Stimulated activated CD8-positive, alpha-beta memory T cell treated with anti-CD3 and anti-CD28 coated beads, Interleukin-7, amount 100 ng/mL, for 48 hours (primary cell): ENCODE measurements around the gene RAB37.
A peak's percentile ranks its signal among the peaks of the same experiment; 100 is the strongest.

Experiments used
- DNase-seq, 2 donors: peaks; one replicate each; pipeline ENCODE4 v3.0.0-alpha.2; 2020; ENCODE audit warnings: low read depth in 1 of 2; ENCODE audit errors: extremely low read depth in 1 of 2

The RAB37 gene

DNA sequence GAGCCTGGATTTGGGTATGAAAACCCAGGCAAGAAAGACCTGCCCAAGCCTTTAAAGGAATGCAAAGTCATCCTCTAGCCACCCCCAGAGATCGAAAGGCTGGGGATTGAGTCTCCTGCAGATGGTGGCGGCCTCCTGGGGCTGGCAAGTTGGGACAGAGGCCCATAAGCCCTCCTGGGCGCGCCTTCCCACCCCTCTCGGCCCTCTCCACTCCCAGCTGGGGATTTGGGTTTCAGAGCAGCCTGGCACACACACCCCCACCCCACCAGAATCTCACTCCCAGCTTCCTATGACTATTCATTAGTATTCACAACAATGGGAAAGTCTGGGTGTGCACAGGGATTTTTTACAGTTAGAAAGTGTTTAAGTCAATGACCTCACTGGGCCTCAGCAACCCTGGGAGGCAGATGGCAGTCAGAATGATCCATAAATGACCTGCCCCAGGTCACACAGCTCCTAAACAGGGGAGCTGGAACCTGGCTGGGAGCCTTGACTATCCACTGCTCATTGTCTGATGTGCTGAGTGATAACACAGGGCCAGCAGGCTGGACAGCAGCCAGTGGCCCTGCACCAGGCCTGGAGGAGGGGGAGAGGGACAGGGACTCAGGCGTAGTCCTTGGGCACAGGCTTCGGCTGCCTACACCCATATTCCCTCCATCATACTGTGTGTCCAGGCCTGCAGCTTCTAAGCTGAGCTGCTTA, 23.5 kb downstream of the RAB37 start:
- no peak for DNase-seq

DNA sequence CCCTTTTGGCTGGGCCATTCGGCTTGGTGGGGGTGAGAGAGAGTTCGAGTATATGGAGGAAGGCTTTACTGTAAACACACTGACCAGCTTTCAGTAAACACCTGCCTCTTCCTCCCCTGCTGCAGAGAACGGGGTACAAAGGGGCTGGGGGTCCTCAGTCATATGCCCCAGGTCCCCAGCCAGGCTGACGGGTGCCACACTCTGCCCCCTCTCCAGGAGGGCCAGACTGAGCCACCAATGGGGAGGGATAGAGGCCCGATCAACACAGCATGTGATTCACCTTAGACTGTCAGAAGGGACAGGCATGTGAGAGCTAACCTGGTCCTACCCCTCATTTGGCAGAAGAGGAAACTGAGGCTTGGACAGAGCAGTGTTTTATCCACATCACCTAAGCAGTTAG, 24.4 kb downstream of the RAB37 start:
- DNase-seq = no peak

DNA sequence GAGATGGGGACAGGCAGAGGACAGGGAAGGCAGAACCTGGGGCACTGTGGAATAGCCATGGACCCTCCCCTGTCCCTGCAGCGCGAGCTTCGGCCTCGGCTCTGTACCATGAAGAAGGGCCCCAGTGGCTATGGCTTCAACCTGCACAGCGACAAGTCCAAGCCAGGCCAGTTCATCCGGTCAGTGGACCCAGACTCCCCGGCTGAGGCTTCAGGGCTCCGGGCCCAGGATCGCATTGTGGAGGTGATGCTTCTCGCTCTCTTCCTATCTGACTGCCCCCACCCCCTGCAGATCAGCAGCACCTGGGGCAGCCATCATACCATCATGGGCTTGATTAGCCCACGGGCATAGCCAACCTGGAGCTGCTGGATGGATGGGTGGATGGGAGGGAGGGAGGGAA, 24.9 kb downstream of the RAB37 start:
- no peak for DNase-seq

DNA sequence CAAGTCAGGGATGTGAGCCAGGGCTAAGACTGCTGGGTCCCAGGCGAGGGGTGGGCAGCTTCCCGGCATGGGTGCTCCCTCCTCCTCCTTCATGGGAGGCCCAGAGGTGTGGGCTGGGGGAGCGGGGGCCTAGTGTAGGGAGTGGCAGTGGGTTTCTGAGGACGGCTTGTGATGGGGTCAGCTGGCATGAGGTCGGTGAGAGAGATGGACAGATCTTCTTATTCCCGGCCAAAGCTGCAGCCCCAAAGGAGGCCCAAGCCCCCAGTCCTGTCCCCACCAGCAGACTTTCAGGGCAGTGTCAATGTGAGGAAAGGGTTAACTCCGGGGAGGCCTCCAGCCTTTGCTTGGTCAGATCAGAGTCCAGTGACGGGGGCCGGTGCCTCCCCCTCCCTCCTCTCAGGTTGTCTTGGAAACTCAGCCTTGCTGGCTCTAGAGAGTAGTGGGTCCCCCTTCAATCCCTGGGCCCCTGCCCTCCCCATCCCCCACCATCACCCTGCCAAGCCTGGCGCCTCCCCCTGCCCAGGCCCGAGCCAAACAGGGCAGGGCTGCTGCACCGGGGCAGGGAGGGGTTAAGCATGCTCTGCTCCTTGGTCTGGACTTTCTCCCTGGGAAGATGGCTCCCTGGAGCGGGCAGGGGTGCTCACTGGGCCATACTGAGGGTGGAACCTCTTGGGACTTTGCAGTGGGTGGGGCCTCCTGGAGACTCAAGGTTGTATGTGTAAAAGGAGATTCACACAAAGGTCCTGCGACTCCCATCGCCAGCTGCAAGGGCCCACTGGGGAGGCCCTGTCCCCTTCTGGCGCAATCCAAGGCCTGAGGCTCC, 26.7 kb downstream of the RAB37 start:
- no peak for DNase-seq

DNA sequence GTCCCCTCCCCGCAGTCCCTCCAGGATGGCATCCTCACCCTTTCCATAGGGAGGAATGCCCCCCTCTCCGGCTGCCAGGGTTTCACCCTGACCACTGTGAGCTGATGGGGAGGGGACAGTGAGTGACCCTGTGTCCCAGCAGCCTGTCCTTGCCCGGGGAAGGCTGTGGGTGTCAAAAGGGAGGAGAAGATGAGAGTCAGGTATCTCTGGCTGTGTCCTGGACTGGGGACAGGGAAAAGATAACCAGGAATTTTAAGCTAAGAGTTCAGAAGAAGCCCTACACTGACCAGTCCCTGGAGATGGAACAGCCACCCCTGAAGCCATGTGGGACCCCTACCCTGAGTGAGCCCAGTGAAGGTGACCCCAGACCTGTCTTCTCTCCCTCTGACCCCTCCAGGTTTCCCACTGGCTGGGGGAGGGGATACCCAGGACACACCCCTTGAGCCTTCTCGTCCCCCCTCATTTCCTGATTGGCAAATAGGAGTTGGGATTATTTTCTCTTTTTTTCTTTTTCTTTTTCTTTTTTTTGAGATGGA, 27.8 kb downstream of the RAB37 start:
- no peak for DNase-seq

DNA sequence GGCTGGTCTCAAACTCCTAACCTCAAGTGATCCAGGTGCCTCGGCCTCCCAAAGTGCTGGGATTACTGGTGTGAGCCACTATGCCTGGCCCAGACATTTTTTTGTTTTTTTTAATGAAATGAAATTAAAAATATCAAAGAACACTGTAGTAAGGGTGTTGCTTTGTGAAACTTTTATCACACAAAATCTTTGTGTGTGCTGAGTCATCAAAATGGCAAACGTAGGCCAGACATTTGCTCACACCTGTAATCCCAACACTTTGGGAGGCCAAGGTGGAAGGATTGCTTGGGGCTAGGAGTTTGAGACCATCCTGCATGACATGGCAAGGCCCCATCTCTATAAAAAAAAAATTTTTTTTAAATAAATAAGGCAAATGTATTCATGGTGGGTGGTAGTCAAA, 29.4 kb downstream of the RAB37 start:
- no peak for DNase-seq

DNA sequence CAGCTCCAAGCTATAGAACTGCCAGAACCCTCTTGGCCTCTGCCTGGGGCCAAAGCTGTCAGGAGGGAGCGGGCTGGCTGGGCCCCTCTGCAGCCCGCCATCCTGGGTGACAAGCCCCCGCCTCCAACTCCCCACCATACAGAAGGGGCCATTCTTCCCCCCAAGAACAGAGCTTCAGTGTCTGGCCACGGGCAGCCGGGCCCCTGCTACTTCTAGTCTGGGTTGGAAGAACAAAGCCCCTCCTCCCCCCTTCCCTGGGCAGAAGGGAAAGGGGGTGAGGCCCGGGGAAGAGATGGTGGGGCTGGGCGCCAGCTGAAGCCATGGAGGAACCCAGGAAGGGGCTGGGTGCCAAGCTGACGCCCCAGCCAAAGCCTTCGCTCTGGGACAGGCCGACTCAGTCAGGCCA, 30.1 kb downstream of the RAB37 start:
- no peak for DNase-seq

DNA sequence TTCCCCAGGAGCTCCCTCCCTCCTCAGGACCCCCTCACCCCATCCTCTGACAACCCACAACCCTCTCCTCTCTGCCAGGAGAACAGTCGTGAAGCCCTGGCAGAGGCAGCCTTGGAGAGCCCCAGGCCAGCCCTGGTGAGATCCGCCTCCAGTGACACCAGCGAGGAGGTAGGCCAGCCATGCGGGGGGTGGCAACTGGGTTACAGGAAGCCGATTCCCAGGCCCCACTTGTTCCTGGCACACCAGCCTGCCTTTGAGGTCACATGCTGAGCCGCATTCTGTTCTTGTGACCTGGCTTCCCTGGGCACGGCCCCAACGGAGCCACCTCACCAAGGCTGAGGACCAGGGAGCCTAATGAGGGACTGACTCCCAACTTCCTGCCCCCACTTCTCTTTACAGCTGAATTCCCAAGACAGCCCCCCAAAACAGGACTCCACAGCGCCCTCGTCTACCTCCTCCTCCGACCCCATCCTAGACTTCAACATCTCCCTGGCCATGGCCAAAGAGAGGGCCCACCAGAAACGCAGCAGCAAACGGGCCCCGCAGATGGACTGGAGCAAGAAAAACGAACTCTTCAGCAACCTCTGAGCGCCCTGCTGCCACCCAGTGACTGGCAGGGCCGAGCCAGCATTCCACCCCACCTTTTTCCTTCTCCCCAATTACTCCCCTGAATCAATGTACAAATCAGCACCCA, 31.2 kb downstream of the RAB37 start:
- DNase-seq = no peak

DNA sequence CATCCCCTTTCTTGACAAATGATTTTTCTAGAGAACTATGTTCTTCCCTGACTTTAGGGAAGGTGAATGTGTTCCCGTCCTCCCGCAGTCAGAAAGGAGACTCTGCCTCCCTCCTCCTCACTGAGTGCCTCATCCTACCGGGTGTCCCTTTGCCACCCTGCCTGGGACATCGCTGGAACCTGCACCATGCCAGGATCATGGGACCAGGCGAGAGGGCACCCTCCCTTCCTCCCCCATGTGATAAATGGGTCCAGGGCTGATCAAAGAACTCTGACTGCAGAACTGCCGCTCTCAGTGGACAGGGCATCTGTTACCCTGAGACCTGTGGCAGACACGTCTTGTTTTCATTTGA, 31.7 kb downstream of the RAB37 start:
- no peak for DNase-seq

DNA sequence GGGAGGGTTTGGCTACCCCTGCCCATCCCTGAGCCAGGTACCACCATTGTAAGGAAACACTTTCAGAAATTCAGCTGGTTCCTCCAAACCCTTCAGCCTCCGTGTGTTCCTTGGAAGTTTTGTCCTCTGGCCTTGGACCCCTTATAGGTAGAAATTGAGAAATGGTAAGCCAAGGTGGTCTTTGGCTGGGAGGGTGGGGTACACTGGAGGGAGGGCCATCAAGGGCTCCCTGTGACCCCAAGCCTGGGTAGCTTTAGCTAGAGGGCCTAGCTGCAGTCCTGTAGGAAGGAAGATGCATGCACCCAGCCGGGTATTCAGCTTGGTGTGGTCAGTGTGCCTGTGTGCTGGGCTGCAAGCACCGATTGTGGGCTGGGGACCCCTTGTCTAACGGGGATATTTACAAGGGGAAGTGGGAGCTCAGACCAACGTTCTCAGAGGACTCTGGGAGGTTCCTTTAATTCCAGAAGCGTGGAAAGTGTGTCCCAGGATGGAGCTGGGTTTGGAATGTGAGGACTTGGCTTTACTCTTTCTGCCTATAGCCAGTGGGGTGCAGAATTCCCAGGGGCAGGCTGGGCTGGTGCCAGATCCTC, 32.3 kb downstream of the RAB37 start:
- no peak for DNase-seq

DNA sequence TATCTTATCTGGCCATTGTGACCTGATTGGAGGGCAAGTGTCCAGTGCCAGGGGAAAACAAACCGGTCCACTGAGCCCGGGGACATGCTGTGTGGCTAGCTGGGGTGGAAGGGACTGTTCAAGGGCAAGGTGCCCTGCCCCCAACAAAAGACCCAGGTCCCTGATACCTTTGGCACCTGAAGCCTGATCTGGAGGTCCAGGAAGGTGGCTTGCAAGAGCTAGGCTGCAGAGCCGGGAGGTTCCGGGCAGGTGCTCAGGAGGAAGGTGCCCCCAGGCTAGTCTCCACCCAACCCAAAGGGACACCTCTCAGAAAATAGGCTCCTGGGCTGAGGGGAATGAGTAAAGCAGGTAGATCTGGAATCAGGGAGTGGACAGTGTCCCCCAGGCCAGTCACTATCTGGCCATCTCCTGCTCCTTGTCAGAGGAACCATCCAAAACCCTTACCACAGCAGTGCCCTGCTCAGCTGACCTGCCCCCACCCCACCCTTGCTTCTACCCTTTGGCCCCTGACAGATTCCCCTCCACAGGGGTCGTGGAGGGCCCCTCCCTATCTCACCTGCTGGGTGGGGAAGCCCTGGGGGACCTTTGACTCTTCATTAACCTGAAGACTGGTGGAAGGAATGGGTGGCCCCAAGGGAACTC, 32.9 kb downstream of the RAB37 start:
- DNase-seq = no peak

DNA sequence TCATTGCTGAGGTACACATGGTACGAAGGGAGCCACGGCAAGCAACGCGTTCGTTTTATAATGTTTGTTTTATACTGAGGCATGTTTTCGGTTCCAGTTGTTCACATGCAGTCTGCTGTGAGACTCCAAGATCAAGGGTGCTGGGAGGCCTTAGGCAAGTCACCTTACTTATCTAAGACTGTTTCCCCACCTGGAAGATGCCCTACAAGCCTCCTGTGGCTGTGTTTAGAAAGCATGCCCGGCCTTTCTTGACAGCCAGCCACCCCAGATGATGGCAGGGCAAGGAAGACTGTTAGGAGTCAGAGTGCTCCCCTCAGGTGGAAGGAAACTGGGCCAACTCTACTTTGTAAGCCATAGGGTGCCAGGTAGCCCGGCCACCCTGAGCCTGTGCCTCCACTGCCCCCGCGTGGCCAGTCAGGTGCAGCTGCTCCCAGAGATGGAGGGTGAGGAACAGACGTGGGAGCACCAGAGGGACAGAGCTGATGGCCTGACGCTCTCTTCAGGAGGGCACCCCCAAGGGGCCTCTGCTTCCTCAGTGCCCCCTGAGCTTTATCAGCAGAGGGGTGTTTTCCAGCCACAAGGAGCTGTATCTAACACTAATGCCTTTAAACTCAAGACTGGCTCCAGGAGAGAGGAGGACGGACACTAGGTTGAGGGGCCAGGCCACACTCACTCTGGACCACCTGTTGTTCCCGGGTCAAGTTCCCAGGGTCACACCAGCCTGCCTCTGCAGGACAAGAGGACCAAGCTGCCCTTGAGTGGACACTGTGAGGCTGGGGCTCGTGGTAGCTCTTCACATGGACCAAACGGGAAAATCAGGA, 33.7 kb downstream of the RAB37 start:
- DNase-seq = no peak

DNA sequence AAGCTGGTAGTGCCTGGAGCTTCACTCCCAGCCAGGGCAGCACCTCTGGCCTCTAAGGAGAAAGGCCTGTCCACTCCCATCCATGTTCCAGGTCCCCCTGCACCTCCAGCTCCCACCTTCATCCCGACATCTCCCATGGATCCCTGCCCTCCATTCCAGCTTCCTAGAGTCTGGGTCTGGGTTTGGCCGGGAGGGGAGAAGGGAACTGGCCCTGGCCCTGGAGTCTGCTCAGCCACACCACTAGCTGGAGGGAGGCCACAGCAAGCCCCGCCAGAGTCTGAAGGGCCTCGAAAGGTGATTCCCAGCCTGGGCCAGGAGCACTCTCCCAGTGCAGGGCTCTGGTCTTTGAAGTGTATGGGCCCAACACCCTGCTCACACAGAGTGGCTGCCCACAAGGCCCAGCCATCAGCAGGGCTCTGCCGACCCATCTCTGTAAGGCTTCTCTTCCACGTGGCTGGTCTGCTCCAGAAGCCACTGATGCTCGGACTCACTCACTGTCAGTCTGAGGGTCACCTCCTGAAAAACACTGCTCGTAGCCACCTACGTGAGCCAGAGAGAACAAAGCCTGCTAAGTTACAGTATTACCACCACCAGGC, 34.4 kb downstream of the RAB37 start:
- DNase-seq = no peak

DNA sequence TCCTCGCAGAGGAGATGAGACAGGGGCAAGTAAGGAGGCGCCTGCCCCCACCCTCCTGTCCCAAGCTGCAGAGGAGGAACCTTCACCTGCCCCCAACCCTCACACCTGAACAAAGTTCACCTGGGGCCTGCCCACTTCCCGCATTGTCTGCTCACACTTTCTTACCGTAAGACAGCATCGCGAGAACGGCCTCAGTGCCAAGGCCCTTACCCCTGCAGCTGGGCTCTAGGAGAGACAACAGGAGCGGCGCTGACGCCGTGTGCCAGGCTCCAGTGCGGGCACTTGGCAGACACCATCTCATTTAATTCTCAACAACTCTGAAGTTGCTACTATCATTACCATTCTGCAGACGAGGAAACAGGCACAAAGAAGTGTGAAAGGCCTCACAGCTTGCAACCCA, 35.0 kb downstream of the RAB37 start:
- DNase-seq = no peak

DNA sequence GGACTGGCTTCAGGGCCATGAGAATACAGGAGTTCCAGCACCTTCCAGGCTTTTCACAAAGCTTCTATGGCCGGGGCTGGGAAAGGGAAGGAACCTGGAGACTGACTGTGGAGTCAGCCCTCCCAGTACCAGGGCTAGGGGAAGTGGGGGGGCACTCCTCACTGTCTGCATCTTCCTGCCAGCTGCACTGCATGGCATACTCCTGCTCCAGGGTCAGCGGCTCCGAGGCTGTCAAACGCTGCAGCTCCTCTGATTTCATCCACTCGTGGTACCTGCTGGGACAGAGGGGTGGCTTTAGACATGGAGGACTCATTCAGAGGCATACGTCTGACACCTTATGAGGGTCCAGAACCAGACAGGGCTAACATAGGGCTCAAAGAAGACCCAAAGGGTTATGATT, 36.4 kb downstream of the RAB37 start:
- DNase-seq = no peak

DNA sequence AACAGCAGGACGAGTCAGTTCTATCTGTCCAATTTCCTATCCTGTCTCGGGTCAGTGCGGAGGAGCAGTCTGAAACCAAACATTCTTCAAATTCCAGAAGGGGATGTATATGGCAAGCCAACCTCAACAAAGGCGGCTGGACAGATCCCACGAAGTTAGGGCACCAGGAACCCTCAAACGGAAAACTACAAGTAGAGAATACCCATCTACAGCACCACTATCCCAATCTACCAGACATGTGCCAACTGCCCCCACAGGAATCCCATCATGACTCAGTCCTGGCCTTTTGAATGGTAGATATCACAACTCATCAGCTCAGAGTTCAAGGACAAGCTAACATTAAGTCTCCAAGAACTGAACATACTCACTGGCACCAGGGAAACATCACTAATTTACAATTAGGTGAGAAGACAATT, 36.8 kb downstream of the RAB37 start:
- DNase-seq = no peak

DNA sequence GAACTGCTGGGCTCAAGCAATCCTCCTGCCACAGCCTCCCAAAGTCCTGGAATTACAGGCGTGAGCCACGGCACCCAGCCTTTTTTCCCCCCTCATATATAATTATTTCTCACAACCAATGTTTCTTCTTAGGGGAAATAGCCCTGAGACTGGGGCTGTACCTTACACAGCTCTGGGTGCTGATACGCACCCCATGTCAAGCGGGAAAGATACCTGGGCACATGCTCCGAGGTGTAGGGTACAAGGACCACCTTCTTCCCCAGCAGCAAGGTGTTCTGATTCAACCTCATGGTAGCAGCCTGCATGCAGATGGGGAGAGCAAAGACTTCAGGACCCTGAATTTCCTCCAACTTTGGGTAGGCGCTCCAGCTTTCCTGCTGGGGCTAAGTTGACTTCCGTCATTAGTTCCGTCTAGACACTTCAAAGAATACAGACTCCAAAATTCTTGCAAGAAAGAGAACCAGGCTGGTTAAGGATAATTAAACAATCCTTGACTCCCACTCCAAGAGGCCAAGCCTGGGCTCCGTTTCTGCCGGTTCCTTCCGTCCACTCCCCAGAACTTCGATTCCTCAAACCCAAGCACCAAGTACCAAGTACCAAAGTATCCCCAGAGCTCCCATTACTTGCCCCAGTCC, 38.5 kb downstream of the RAB37 start:
- DNase-seq = no peak

DNA sequence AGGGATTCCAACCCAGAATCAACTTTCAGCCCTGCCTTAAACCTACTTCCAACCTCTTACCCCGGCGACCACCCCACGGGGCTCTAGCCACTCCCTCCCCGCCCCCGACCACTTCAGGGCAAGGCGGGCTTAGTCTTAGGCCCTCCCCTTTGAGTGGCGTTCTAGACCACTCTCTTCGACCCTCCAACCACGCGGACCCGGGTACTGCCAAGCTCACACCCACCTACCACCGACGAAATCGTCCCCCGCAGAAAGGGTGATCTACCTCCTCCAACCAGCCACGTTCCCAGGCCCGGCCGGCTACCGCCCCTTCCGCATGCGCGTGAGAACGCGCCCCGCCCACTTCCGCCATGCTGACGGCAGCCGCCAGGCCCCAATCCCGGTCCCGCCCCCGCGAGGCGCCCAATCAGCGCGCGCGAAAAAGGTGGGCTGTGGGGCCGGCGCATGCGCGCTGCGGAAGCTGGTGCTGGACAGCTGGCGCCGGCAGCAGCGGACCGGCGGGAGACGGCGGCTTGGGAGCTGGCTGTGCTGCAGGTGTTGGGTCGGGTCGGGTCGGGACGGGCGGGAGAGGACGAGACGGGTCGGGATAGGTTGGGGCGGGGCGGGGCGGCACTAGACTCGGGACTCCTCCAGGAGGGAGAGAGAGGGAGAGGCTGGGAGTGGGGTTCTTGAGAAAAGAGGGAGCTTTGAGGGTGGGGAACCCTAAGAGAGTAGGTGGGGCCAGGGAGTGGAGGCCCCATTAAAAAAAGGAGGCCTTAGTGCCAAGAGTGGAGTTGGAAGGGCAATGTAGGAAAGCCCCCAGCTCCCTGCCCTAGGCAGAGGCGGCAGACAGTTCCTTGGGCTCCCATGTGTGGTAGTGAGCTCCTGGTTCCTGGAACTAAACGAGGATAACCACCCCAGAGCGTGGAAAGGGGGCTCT, 39.2 kb downstream of the RAB37 start, which contains the start of gene NAT9:
Gene NAT9 (minus strand): TSS at position 302 of the 919 bp plus-strand sequence. CDS start 647 bp downstream, outside the sequence.
- DNase-seq = peak; percentile 97 to 99
